ENCODE measurements around the gene CTXND1.

DNA sequence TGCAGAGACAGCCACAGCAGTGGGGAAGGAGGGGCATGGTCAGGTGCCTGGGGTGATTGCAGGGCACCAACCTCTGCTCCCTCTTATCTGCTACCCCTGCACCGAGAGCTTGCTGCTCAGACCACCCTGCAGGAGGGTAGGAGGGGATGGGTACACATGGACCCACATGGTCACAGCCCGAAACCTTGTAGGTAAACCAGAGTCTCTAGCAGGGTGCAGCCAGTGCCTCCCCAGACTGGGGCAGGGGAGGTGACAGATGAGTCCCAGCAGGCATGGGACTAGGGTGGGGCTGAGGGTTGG is 50.0 kb downstream of the CTXND1 start:
- TF ChIP-seq, protein P1, sequence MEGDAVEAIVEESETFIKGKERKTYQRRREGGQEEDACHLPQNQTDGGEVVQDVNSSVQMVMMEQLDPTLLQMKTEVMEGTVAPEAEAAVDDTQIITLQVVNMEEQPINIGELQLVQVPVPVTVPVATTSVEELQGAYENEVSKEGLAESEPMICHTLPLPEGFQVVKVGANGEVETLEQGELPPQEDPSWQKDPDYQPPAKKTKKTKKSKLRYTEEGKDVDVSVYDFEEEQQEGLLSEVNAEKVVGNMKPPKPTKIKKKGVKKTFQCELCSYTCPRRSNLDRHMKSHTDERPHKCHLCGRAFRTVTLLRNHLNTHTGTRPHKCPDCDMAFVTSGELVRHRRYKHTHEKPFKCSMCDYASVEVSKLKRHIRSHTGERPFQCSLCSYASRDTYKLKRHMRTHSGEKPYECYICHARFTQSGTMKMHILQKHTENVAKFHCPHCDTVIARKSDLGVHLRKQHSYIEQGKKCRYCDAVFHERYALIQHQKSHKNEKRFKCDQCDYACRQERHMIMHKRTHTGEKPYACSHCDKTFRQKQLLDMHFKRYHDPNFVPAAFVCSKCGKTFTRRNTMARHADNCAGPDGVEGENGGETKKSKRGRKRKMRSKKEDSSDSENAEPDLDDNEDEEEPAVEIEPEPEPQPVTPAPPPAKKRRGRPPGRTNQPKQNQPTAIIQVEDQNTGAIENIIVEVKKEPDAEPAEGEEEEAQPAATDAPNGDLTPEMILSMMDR (conservative IDR thresholded peaks at IDR 0.05; ENCODE audit: low read length) = no peak
- no peak for TF ChIP-seq EZH2phosphoT487 (IDR thresholded peaks at IDR 0.05; ENCODE audit: borderline replicate concordance, low read depth, low read length)

All from OCI-LY7 (cell line).